SKM-1 treated with dmso at 0.1 percent for 144 hours (cell line): ENCODE measurements around the gene PCBP4.

Experiments used
- DNase-seq: peaks from one replicate; lab custom pipeline; 2025; ENCODE audit not compliant: unreplicated experiment; lab: John Stamatoyannopoulos, UW

The PCBP4 gene

GRCh38 chr3:51942603-51943450, 24.4 kb downstream of the PCBP4 start:
- DNase-seq, result no peak

- DNase-seq, result peak; percentile 100
Measured at GRCh38 chr3:51941798-51942602, 25.3 kb downstream of the PCBP4 start, which contains the start of the genes PARP3 and RRP9. PARP3 (plus strand) TSS chr3:51942363; CDS start chr3:51943356, 993 bp downstream. RRP9 (minus strand) TSS chr3:51941904; CDS start chr3:51941867, 37 bp downstream.

- no peak for DNase-seq
Measured at GRCh38 chr3:51941463-51941797, 25.8 kb downstream of the PCBP4 start.

- no peak for DNase-seq
Measured at GRCh38 chr3:51940648-51941462, 26.4 kb downstream of the PCBP4 start.

GRCh38 chr3:51938780-51939425, 28.4 kb downstream of the PCBP4 start:
- DNase-seq, result no peak

GRCh38 chr3:51937611-51938450, 29.4 kb downstream of the PCBP4 start:
- DNase-seq, result no peak

GRCh38 chr3:51937014-51937413, 30.2 kb downstream of the PCBP4 start:
- DNase-seq, result no peak

GRCh38 chr3:51935886-51936755, 31.1 kb downstream of the PCBP4 start:
- DNase-seq, result no peak

- DNase-seq, result no peak
Measured at GRCh38 chr3:51934991-51935885, 32.0 kb downstream of the PCBP4 start.

- DNase-seq, result no peak
Measured at GRCh38 chr3:51934139-51934850, 33.0 kb downstream of the PCBP4 start.

GRCh38 chr3:51933471-51934138, 33.6 kb downstream of the PCBP4 start:
- no peak for DNase-seq

- DNase-seq, result no peak
Measured at GRCh38 chr3:51932471-51933370, 34.5 kb downstream of the PCBP4 start.

GRCh38 chr3:51931756-51932155, 35.5 kb downstream of the PCBP4 start:
- no peak for DNase-seq

- no peak for DNase-seq
Measured at GRCh38 chr3:51930439-51930838, 36.8 kb downstream of the PCBP4 start.

- no peak for DNase-seq
Measured at GRCh38 chr3:51929420-51930003, 37.7 kb downstream of the PCBP4 start.
